Common myeloid progenitor, CD34-positive (primary cell): ENCODE measurements around the gene SAFB.

Source experiments
- CTCF ChIA-PET: fragments of 350-600 bp; sonication (Branson Sonifier 250); formaldehyde crosslinking; loops from one replicate; lab custom pipeline; 2021; ENCODE audit warnings: antibody characterized with exemption; lab: Charles Lee
- POLR2A ChIA-PET: fragments of 350-600 bp; sonication (Branson Sonifier 250); formaldehyde crosslinking; loops from one replicate; lab custom pipeline; 2021; ENCODE audit warnings: antibody characterized with exemption; lab: Charles Lee
- DNase-seq, 3 donors: peaks; one replicate each; pipeline versions ENCODE4 v3.0.0 to v3.0.0-alpha.2; 2013
- H3K27ac ChIP-seq, 2 experiments: 1 replicate in 1 of 2; 2 replicates in 1 of 2; pipeline ENCODE4 v1.7.0; 2013; ENCODE audit warnings: inconsistent platforms in 2 of 2, low read length in 2 of 2, mild to moderate bottlenecking in 2 of 2, low read depth in 1 of 2, moderate library complexity in 1 of 2; ENCODE audit not compliant: severe bottlenecking in 2 of 2, insufficient read depth in 1 of 2, poor library complexity in 1 of 2
- H3K27me3 ChIP-seq, 5 experiments: replicated peaks in 2 of 5; 1 replicate in 3 of 5; 2 replicates in 2 of 5; pipeline versions ENCODE4 v1.6.1 to v1.7.0; 2013; ENCODE audit warnings: low read length in 4 of 5, mild to moderate bottlenecking in 2 of 5, moderate library complexity in 2 of 5, inconsistent platforms in 1 of 5; ENCODE audit not compliant: insufficient read depth in 5 of 5, control insufficient read depth in 4 of 5
- H3K36me3 ChIP-seq, 4 experiments: 1 replicate in 2 of 4; 2 replicates in 2 of 4; pipeline versions ENCODE4 v1.6.1 to v1.7.0; 2013; ENCODE audit warnings: low read length in 3 of 4, control low read depth in 1 of 4, mild to moderate bottlenecking in 1 of 4; ENCODE audit not compliant: control insufficient read depth in 4 of 4, insufficient read depth in 4 of 4
- H3K4me1 ChIP-seq, 4 experiments: 1 replicate in 3 of 4; 2 replicates in 1 of 4; pipeline versions ENCODE4 v1.6.1 to v1.7.1; 2013; ENCODE audit warnings: low read length in 3 of 4, mild to moderate bottlenecking in 3 of 4, control low read depth in 1 of 4, inconsistent platforms in 1 of 4, moderate library complexity in 1 of 4; ENCODE audit not compliant: control insufficient read depth in 4 of 4, insufficient read depth in 4 of 4; ENCODE audit errors: control extremely low read depth in 1 of 4
- H3K4me3 ChIP-seq, 7 experiments: 1 replicate in 4 of 7; 2 replicates in 3 of 7; pipeline versions ENCODE4 v1.5.1 to v1.7.0; 2013; ENCODE audit warnings: mild to moderate bottlenecking in 7 of 7, low read length in 6 of 7, moderate library complexity in 6 of 7, inconsistent platforms in 2 of 7, low read depth in 2 of 7, control low read depth in 1 of 7; ENCODE audit not compliant: insufficient read depth in 4 of 7, control insufficient read depth in 1 of 7; ENCODE audit errors: extremely low read depth in 1 of 7
- H3K9me3 ChIP-seq, 5 experiments: 1 replicate in 4 of 5; 2 replicates in 1 of 5; pipeline versions ENCODE4 v1.6.1 to v1.7.1; 2013; ENCODE audit warnings: low read length in 4 of 5, mild to moderate bottlenecking in 2 of 5, inconsistent platforms in 1 of 5, low read depth in 1 of 5, moderate library complexity in 1 of 5; ENCODE audit not compliant: control insufficient read depth in 4 of 5, insufficient read depth in 2 of 5; ENCODE audit errors: control extremely low read depth in 1 of 5
- WGBS: methylation state at CpG from one replicate; pipeline ENCODE4 v1.1.5; 2013; ENCODE audit not compliant: insufficient coverage; 5-methylcytosine and 5-hydroxymethylcytosine counted together

Gene SAFB

DNA sequence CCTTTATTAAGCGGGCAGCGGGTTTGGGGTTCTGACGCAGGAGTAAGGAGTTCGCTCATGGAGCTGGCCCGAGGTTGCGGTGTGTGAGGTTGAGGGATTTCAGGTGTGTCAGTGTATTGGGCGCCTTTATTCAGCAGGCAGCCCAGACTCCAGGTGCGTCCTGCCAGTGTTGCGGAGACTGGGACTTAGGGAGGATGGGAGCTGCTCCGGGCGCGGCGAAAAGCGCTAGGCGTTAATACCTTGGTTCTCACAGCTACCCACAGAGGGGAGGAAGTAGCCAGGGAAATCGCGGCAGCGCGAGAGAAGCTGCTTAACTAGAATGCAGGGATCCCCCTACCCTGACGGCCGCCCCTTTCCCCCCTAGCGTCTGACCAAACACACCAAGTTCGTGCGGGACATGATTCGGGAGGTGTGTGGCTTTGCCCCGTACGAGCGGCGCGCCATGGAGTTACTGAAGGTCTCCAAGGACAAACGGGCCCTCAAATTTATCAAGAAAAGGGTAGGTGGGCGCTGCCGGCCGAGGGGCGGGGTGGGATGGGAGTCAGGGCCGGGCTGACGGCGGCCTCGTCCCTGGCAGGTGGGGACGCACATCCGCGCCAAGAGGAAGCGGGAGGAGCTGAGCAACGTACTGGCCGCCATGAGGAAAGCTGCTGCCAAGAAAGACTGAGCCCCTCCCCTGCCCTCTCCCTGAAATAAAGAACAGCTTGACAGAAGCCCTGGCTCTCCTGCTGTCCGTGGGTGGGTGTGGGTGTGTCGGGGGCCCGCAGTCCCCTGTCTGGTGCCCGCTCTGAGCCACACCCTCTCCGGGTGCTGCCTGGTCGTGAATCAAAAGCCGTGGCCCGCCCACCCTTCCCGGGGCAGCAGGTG, 68.3 kb downstream of the SAFB start:
- Histone ChIP-seq H3K27me3 (no peaks in the 10 kb centered on the region), H3K4me3 (peak overlapping the region; percentile 69 to 99 (median 88)), H3K27ac (peak overlapping the region; percentile 92 to 94), H3K4me1 (peaks cover 0 to 31% (median 25%) of the 10 kb centered on the region in 4 experiments), H3K36me3 (peaks cover 0 to 55% (median 38%) of the 10 kb centered on the region in 4 experiments), H3K9me3 (no peaks in the 10 kb centered on the region)
- DNase-seq, result peak in 2 of 3 donors; percentile 37 to 53
- WGBS, result 4% methylated on average over 44 of the region's 54 CpGs
- POLR2A ChIA-PET, result interaction anchor here (0.9 to 1.9 kb wide), 3 partner anchors 12 to 29 kb away, joined by 3 to 8 read pairs (median 3); partner anchors contain the start of genes CATSPERD and LONP1
- CTCF ChIA-PET, result interaction anchor here (0.9 to 1.0 kb wide), 2 partner anchors 21 to 72 kb away, joined by 3 read pairs; no protein-coding TSS in a partner anchor

DNA sequence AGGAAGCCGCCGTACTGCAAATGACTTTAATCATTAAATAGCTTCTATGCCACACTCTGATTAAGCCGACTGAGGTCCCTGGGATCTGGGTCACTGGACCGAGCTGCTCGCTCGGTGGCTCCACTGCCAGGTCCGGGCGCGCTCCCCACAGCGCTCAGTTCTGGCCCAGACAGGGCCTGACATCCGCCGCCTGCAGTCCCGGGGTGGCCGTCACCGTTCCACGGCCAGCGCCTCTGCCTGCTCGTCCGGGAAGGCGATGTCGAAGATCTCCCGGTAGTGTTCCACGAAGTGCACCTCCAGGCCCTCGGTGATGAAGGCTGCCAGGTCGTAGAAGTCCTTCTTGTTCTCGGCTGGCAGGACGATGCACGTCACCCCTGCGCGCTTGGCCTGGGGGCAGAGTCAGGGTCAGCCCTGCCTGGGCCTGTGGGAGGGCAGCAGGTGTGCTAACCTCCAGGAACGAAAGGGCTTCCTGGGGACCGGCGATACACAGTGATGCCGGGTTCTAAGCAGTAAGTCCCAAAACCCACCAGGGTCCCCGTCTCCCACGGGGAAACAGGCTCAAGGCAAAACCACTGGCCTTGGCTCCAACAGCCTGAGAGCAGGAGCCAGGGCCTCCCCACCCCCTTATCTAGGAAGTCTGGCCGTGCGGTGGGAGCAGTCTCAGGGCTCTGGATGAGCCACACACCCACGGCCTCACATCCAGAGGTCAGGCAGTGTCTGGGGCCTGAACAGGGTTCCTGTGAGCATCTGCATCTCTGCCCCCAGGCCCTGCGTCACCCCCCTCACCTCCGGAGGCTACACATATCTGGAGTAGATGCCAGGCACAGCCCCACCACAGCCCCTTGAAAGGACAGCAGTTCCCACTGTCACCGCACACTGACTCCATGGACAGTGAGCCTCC, 69.2 kb downstream of the SAFB start:
- peak overlapping the region in 4 of 7 experiments; percentile 80 to 99 (median 93) for H3K4me3 ChIP-seq
- no peaks in the 10 kb centered on the region for H3K9me3 ChIP-seq
- no peaks in the 10 kb centered on the region for H3K27me3 ChIP-seq
- no peak for DNase-seq
- peaks cover 0 to 64% (median 43%) of the 10 kb centered on the region in 4 experiments for H3K36me3 ChIP-seq
- ChIA-PET CTCF (interaction anchor here (0.9 kb wide), 1 partner anchor 73 kb away, joined by 3 read pairs; no protein-coding TSS in a partner anchor), POLR2A (interaction anchor here (0.9 to 1.9 kb wide), 2 partner anchors 12 to 28 kb away, joined by 3 to 8 read pairs; partner anchors contain the start of genes CATSPERD and LONP1)
- WGBS, result 85% methylated on average over 33 of the region's 42 CpGs
- peak overlapping the region; percentile 7 to 43 for H3K27ac ChIP-seq
- peaks cover 0 to 26% (median 20%) of the 10 kb centered on the region in 4 experiments for H3K4me1 ChIP-seq

DNA sequence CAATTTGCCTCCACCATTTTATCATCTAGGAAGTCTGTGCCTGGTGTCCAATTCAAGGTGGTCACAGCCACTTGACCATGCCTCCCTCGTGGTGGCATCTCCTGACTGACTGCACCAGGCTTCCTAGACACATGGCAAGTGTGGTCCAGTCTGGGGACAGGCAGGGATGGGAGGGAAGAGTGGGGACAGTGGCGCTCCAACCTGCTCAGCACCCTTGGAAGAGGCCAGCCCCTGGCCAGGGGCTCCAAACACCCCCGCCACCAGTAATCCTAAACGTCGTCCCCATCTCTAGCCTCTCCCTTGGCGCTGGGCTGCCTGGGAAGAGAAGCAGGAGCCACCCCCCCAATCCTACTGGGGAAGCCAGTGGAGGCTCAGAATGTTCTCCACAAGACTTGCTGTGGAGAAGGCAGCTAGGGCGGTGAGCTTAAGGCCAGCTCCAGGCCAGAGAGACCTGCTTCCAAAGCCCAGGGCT, 69.9 kb downstream of the SAFB start:
- POLR2A ChIA-PET, result no interaction called here
- Histone ChIP-seq H3K27me3 (no peaks in the 10 kb centered on the region), H3K9me3 (no peaks in the 10 kb centered on the region), H3K4me1 (peaks cover 0 to 20% (median 15%) of the 10 kb centered on the region in 4 experiments), H3K36me3 (peaks cover 0 to 71% (median 46%) of the 10 kb centered on the region in 4 experiments), H3K27ac (peak overlapping the region in 1 of 2 experiments; percentile 43), H3K4me3 (no peak overlapping the region)
- WGBS, result 88% methylated on average over 3 of the region's 7 CpGs
- CTCF ChIA-PET, result interaction anchor here (0.6 kb wide), 1 partner anchor 1964 kb away, joined by 4 read pairs; no protein-coding TSS in a partner anchor
- DNase-seq, result no peak

DNA sequence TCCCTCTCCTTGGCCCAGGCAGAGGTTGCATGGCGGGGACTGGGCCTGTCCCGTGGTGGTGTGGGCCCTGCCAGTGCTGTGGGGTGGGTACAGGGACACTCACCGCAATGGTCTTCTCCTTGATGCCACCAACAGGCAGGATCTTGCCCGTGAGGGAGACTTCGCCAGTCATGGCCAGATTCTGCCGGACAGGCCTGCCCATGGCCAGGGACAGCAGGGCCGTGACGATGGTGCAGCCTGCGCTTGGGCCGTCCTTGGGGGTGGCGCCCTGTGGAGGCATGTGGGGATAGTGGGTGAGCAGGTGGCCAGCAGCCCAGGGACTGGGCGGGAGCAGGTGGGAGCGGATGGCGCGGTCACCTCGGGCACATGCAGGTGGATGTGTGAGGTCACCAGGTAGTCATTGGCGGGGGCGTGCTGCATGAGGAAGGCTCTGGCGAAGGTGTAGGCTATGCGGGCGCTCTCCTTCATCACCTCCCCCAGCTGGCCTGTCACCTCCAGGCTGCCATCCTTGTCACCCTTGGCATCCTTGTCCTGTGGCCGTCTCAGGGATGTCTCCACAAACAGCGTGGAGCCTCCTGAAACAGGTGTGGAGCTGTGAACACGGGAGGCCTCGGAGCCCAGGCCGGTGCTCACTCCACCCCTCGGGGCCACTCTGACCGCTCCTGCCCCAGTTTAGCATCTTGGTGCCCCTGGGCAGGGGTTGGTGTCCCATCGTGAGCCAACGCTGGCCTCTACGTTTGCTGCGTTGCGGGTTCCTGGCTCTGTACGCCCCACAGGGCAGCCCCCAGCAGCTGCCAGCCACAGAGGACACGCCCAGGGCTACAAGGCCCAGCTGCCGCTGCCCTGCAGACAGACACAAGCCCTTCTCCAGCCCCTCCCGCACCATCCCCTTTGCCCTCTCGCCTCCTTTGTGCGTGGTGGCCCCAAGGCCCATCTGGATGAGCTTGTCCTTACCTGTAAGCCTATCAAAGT, 70.6 kb downstream of the SAFB start:
- Histone ChIP-seq H3K27me3 (no peaks in the 10 kb centered on the region), H3K4me1 (peaks cover 0 to 20% (median 15%) of the 10 kb centered on the region in 4 experiments), H3K9me3 (no peaks in the 10 kb centered on the region), H3K27ac (no peak overlapping the region), H3K4me3 (no peak overlapping the region), H3K36me3 (peaks cover 0 to 78% (median 49%) of the 10 kb centered on the region in 4 experiments)
- DNase-seq, result no peak
- WGBS, result 94% methylated on average over 37 of the region's 39 CpGs
- POLR2A ChIA-PET, result no interaction called here
- CTCF ChIA-PET, result interaction anchor here (0.6 kb wide), 1 partner anchor 1964 kb away, joined by 4 read pairs; no protein-coding TSS in a partner anchor

DNA sequence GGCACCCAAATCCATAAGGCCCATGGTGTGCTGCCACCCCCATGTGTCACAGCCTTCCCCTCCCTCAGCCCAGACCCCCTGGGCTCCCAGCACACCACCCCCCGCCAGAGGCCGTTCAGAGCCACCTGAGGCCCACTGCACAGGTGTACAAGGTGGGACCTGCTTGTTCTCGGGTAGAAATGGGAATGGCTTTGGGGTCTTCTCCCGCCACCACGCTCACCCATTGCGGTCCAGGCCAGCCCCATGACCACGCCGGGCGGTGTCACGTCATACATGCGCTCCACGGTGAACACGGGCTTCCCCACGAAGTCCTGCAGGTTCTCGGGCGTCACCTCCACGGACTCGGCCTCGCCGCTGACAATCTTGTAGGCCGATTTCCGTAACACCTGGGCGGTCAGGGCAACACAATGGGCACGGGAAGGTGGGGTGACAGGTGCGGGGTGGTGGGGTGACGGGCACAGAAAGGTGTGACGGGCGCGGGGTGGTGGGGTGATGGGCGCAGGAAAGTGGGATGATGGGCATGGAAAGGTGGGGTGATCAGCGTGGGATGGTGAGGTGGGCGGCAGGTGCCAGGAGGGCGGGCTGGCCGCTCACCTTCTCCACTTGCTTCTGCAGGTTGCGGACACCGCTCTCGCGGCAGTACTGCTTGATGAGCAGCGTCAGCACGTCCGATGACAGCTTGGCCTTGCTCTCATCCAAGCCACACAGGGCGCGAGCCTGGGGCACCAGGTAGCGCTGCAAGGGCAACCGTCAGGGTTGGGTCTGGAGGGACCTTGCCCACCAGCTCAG, 71.5 kb downstream of the SAFB start:
- Histone ChIP-seq H3K9me3 (no peaks in the 10 kb centered on the region), H3K36me3 (peaks cover 0 to 87% (median 56%) of the 10 kb centered on the region in 4 experiments), H3K4me1 (peaks cover 0 to 20% (median 15%) of the 10 kb centered on the region in 4 experiments), H3K27ac (no peak overlapping the region), H3K27me3 (no peaks in the 10 kb centered on the region), H3K4me3 (no peak overlapping the region)
- CTCF ChIA-PET, result interaction anchor here (1.0 kb wide), 1 partner anchor 18 kb away, joined by 3 read pairs; no protein-coding TSS in a partner anchor
- no peak for DNase-seq
- POLR2A ChIA-PET, result interaction anchor here (0.9 kb wide), 1 partner anchor 8 kb away, joined by 3 read pairs; no protein-coding TSS in a partner anchor
- WGBS, result 96% methylated on average over 39 of the region's 45 CpGs
